Gastrocnemius medialis (tissue), 4 donors: ENCODE data around the gene SMAD6. TPM values are rescaled to one million over a fixed set of nuclear protein-coding genes. Genes with fewer than 3 reads are reported as not detected.

Source experiments
- ATAC-seq, 2 donors: fragments of 150-250 bp; one replicate each; pipeline ENCODE4 v1.9.1; 2016
- DNase-seq, 2 donors: peaks; one replicate each; pipeline ENCODE4 v3.0.0-alpha.2; 2019
- H3K27ac ChIP-seq, 4 donors: fragments of 200-600 bp; sonication (generic); 1 replicate in 1 of 4; 2 replicates in 3 of 4; pipeline ENCODE4 v1.5.1; 2016 to 2018; ENCODE audit warnings: mild to moderate bottlenecking in 2 of 4, moderate library complexity in 1 of 4
- H3K27me3 ChIP-seq, 3 donors: fragments of 200-600 bp; sonication (generic) in 2 of 3; 1 replicate in 1 of 3; 2 replicates in 2 of 3; pipeline versions ENCODE4 v1.5.1 to v1.6.0; 2016 to 2019; ENCODE audit warnings: mild to moderate bottlenecking in 1 of 3, moderate library complexity in 1 of 3
- H3K36me3 ChIP-seq, 2 donors: fragments of 200-600 bp; sonication (generic) in 1 of 2; one replicate each; pipeline ENCODE4 v1.5.1; 2017 to 2018
- H3K4me1 ChIP-seq, 2 donors: fragments of 200-600 bp; sonication (generic) in 1 of 2; one replicate each; pipeline ENCODE4 v1.5.1; 2016 to 2017; ENCODE audit warnings: mild to moderate bottlenecking in 2 of 2
- H3K4me3 ChIP-seq, 4 donors: fragments of 200-600 bp; sonication (generic) in 3 of 4; 1 replicate in 1 of 4; 2 replicates in 3 of 4; pipeline ENCODE4 v1.5.1; 2016 to 2019; ENCODE audit warnings: mild to moderate bottlenecking in 2 of 4
- H3K9me3 ChIP-seq, 3 donors: fragments of 200-600 bp; sonication (generic) in 2 of 3; 1 replicate in 1 of 3; 2 replicates in 2 of 3; pipeline ENCODE4 v1.5.1; 2016 to 2019
- POLR2A ChIP-seq, 2 donors: fragments of 450-650 bp; IDR thresholded peaks; one replicate each; pipeline ENCODE4 v1.6.1; 2017; ENCODE audit warnings: antibody characterized with exemption in 2 of 2, mild to moderate bottlenecking in 2 of 2, moderate library complexity in 2 of 2
- in situ Hi-C, 4 donors: fragments of 200-750 bp; cut with MboI; loops; one replicate each; pipeline versions ENCODE4 v1.15.0 to v1.8.0; 2017; ENCODE audit warnings: low sequenced_read_pairs in 4 of 4
- intact Hi-C: fragments of 100-400 bp; cut with DNase I; formaldehyde crosslinking; loops from one replicate; pipeline ENCODE4 v1.15.1; 2023; ENCODE audit warnings: low total_unique reads
- total RNA-seq, 4 donors: library from RNA; depleted of rRNA; stranded (reverse); fragments of >200 nt; gene quantifications; one replicate each; pipeline versions ENCODE4 v1.1.0 to v1.2.3, GENCODE V29; 2016
- TF ChIP-seq, protein P1 (sequence below), 5 experiments: fragments of 450-650 bp in 3 of 5; fragments of 200-600 bp in 2 of 5; sonication (generic) in 2 of 5; IDR thresholded peaks in 4 of 5; conservative IDR thresholded peaks in 1 of 5; 1 replicate in 4 of 5; 2 replicates in 1 of 5; pipeline ENCODE4 v1.5.1; 2016 to 2019; ENCODE audit warnings: antibody characterized with exemption in 5 of 5, mild to moderate bottlenecking in 3 of 5, moderate library complexity in 3 of 5

Gene SMAD6
- total RNA-seq, 4 donors from 2014 or later = 2.2 to 3.7 (median 2.4) TPM

DNA sequence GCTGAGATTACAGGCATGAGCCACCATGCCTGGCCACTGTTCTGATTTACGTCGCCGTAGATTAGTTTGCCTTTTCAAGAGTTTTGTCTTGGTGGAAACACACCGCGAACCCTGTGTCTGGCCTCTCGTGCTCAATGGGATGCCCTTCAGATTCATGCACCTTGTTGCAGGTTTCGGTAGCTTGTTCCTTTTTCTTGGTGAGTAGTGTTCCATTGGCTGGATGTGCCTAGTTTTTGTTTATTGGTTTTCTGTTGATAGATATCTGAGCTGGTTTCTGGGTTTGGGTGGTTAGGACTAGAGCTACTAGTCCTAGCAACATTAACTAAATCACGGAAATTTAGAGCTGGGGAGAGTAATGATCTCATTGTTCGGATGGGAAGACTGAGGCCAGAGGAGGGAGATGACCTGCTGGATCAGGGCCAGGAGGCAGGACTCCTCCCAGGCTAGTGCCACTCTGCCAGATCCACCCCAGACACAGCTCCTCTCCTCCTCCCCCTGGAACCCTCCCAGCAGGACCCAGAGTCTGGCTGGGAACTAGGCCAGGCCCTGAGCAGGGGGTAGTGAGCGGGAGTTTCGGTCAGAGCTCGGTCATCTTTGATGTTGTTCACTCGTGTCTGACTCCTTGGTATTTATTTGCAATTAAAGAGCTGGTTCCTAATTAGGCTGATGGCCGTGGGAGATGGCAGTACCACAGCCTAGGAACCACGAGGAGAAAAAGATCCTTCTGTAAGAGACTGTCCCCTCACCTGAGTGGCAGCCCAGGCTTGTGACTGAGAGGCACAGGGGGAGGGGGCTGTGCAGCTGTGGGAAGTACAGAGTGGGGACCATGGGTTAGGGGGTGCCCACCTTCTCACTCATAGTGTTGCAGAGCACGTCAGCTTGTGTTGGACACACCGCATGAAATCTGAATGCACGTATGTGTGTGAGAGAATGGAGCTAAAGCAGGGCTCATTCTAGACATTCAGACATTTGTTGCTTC, 73.4 kb downstream of the SMAD6 start:
- Histone ChIP-seq H3K27me3 (no peaks in the 10 kb centered on the region), H3K36me3 (no peaks in the 10 kb centered on the region), H3K4me1 (peaks cover 0 to 13% of the 10 kb centered on the region in 2 donors), H3K27ac (no peak overlapping the region), H3K4me3 (no peak overlapping the region), H3K9me3 (no peaks in the 10 kb centered on the region)
- intact Hi-C loops = loop anchor here (2.0 kb wide), 1 partner anchor 77 kb away; no protein-coding TSS in a partner anchor
- in situ Hi-C loops = loop anchor here in 2 of 4 donors (10.0 to 25.0 kb wide), 2 partner anchors 161 to 163 kb away; no protein-coding TSS in a partner anchor
- TF ChIP-seq, protein P1, sequence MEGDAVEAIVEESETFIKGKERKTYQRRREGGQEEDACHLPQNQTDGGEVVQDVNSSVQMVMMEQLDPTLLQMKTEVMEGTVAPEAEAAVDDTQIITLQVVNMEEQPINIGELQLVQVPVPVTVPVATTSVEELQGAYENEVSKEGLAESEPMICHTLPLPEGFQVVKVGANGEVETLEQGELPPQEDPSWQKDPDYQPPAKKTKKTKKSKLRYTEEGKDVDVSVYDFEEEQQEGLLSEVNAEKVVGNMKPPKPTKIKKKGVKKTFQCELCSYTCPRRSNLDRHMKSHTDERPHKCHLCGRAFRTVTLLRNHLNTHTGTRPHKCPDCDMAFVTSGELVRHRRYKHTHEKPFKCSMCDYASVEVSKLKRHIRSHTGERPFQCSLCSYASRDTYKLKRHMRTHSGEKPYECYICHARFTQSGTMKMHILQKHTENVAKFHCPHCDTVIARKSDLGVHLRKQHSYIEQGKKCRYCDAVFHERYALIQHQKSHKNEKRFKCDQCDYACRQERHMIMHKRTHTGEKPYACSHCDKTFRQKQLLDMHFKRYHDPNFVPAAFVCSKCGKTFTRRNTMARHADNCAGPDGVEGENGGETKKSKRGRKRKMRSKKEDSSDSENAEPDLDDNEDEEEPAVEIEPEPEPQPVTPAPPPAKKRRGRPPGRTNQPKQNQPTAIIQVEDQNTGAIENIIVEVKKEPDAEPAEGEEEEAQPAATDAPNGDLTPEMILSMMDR (IDR thresholded peaks at IDR 0.05 in 4 of 5, conservative IDR thresholded peaks at IDR 0.05 in 1 of 5) = no peak
- TF ChIP-seq POLR2A (IDR thresholded peaks at IDR 0.05) = no peak
- ATAC-seq = no peak
- DNase-seq = no peak

DNA sequence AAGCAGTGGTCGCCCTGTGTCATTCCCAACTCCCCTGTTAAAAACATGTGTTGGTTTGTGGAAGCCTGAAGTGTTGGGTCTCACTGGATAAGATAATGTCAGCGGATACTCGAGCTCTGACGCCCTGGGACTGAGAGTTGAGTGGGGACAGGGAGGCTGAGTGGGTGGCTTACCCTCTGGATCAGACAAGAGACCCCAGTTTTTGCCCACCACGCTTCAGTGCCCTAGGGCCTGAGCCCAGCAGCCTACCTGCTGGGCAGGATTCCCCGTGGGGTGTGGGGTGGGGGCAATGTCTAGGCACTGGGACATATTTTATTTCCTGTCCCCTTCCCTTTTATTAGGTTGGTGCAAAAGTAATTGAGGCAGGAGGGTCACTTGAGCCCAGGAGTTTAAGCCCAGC, 75.0 kb downstream of the SMAD6 start:
- intact Hi-C loops (no loop called here), in situ Hi-C loops (loop anchor here in 2 of 4 donors (10.0 to 25.0 kb wide), 2 partner anchors 162 to 165 kb away; no protein-coding TSS in a partner anchor)
- no peaks in the 10 kb centered on the region for H3K36me3 ChIP-seq
- TF ChIP-seq POLR2A (IDR thresholded peaks at IDR 0.05) = no peak
- TF ChIP-seq, protein P1 (IDR thresholded peaks at IDR 0.05 in 4 of 5, conservative IDR thresholded peaks at IDR 0.05 in 1 of 5) = no peak
- H3K4me1 ChIP-seq = peaks cover 0 to 13% of the 10 kb centered on the region in 2 donors
- DNase-seq = no peak
- no peak overlapping the region for H3K4me3 ChIP-seq
- H3K9me3 ChIP-seq = no peaks in the 10 kb centered on the region
- H3K27me3 ChIP-seq = no peaks in the 10 kb centered on the region
- H3K27ac ChIP-seq = no peak overlapping the region
- ATAC-seq = no peak

DNA sequence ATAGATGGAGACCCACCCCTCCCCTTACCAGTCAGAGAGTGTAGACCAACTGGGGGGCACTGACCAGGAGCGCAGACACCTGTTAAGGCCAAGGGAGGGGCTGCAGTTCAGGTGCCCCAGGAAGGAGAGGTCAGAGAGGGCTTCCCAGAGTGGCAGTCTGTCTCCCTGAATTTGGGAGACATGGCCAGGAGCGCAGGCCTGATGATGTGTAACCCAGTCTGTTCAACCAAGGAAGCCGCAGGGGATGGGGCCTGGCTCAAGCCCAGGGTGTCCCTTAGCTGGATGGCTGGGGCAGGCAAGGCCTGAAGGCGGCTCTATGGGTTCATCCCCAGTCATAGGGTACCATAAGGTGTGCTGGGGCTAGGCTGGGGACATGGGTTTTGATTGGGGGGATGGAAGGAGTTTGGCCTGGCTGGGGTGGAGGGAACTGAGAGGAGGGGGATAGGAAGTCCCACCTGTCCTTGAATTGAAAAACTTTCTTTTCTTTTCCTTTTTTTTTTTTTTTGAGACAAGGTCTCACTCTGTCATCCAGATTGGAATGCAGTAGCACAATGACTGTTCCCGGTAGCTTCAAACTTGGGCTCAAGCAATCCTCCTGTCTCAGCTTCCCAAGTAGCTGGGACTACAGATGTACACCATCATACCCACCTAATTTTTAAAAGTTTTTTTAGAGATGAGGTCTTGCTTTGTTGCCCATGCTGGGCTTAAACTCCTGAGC, 75.7 kb downstream of the SMAD6 start:
- intact Hi-C loops = no loop called here

DNA sequence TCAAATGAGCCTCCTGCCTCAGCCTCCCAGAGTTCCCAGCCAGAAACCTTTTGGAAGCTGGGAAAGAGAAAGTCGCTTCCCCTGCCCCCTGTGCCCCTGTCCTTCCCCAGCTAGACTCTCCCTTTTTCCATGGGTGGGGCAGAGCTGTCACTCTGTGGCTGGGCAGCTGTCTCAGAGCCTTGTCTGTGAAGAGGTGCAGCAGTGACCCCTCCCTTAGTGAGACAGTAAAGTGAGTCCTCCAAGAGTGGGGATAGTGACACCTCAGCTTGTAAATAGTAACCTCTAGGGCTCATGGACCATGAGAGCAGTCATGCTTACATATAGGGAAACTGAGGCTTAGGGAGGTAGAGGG, 76.3 kb downstream of the SMAD6 start:
- H3K9me3 ChIP-seq = no peaks in the 10 kb centered on the region
- H3K4me3 ChIP-seq = no peak overlapping the region
- ATAC-seq (no peak), DNase-seq (no peak)
- TF ChIP-seq POLR2A (IDR thresholded peaks at IDR 0.05) = no peak
- TF ChIP-seq, protein P1 (IDR thresholded peaks at IDR 0.05 in 4 of 5, conservative IDR thresholded peaks at IDR 0.05 in 1 of 5) = no peak
- in situ Hi-C loops (loop anchor here in 2 of 4 donors (10.0 to 25.0 kb wide), 2 partner anchors 163 to 166 kb away; no protein-coding TSS in a partner anchor), intact Hi-C loops (no loop called here)
- peaks cover 0 to 9% of the 10 kb centered on the region in 2 donors for H3K4me1 ChIP-seq
- H3K27me3 ChIP-seq = no peaks in the 10 kb centered on the region
- H3K27ac ChIP-seq = no peak overlapping the region
- no peaks in the 10 kb centered on the region for H3K36me3 ChIP-seq

More for the DNA sequence above, 75.7 kb downstream of the SMAD6 start:
- no peak for TF ChIP-seq POLR2A (IDR thresholded peaks at IDR 0.05)
- TF ChIP-seq, protein P1 (IDR thresholded peaks at IDR 0.05 in 4 of 5, conservative IDR thresholded peaks at IDR 0.05 in 1 of 5) = no peak
- H3K4me1 ChIP-seq = peaks cover 0 to 13% of the 10 kb centered on the region in 2 donors
- no peak overlapping the region for H3K27ac ChIP-seq
- ATAC-seq (no peak), DNase-seq (no peak)
- no peaks in the 10 kb centered on the region for H3K9me3 ChIP-seq
- no peak overlapping the region for H3K4me3 ChIP-seq
- no peaks in the 10 kb centered on the region for H3K27me3 ChIP-seq
- no peaks in the 10 kb centered on the region for H3K36me3 ChIP-seq
- in situ Hi-C loops = loop anchor here in 2 of 4 donors (10.0 to 25.0 kb wide), 2 partner anchors 163 to 165 kb away; no protein-coding TSS in a partner anchor
